Fibroblast of villous mesenchyme (primary cell): ENCODE data around the gene EIF1B. TPM values are rescaled to one million over a fixed set of nuclear protein-coding genes. Genes with fewer than 3 reads are reported as not detected.
A peak's percentile ranks its signal among the peaks of the same experiment; 100 is the strongest.

Experiments used
- DNase-seq: peaks from one replicate; pipeline ENCODE4 v3.0.0-alpha.2; 2010; ENCODE audit warnings: low read depth
- H3K4me3 ChIP-seq: 2 replicates; pipeline ENCODE4 v1.5.1; 2011; ENCODE audit warnings: low read depth, mild to moderate bottlenecking, low read length
- total RNA-seq: library from RNA; depleted of rRNA; stranded (reverse); fragments of >200 nt; gene quantifications from 2 replicates; pipeline ENCODE4 v1.2.3, GENCODE V29; 2012
- TF ChIP-seq, protein P1 (sequence below): IDR thresholded peaks from 2 replicates; pipeline ENCODE4 v1.5.1; 2012; ENCODE audit warnings: low read depth, mild to moderate bottlenecking, low read length; ENCODE audit not compliant: insufficient read depth

Gene EIF1B
- total RNA-seq, 1 donor: 19.0 TPM

DNA sequence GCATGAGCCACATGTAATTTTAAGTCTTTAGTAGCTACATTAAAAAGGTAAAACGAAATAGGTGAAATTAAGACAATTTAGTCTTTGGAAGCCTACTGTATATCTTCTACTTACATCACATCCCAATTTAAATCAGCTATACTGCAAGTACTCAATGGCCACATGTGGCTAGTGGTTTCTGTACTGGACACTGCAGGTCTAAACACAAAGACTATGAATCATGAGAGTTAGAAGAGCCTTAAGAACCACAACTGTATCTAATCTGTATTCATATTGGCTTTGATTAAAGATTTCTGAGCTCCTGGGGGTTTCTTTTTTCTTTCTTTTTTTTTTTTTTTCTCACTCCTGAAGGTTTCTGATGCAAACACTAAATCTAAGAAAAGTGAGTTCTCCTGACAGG lies 2.3 kb upstream of the EIF1B start:
- H3K4me3 ChIP-seq: no peak overlapping the region
- DNase-seq: no peak
- TF ChIP-seq, protein P1, sequence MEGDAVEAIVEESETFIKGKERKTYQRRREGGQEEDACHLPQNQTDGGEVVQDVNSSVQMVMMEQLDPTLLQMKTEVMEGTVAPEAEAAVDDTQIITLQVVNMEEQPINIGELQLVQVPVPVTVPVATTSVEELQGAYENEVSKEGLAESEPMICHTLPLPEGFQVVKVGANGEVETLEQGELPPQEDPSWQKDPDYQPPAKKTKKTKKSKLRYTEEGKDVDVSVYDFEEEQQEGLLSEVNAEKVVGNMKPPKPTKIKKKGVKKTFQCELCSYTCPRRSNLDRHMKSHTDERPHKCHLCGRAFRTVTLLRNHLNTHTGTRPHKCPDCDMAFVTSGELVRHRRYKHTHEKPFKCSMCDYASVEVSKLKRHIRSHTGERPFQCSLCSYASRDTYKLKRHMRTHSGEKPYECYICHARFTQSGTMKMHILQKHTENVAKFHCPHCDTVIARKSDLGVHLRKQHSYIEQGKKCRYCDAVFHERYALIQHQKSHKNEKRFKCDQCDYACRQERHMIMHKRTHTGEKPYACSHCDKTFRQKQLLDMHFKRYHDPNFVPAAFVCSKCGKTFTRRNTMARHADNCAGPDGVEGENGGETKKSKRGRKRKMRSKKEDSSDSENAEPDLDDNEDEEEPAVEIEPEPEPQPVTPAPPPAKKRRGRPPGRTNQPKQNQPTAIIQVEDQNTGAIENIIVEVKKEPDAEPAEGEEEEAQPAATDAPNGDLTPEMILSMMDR: no peak

DNA sequence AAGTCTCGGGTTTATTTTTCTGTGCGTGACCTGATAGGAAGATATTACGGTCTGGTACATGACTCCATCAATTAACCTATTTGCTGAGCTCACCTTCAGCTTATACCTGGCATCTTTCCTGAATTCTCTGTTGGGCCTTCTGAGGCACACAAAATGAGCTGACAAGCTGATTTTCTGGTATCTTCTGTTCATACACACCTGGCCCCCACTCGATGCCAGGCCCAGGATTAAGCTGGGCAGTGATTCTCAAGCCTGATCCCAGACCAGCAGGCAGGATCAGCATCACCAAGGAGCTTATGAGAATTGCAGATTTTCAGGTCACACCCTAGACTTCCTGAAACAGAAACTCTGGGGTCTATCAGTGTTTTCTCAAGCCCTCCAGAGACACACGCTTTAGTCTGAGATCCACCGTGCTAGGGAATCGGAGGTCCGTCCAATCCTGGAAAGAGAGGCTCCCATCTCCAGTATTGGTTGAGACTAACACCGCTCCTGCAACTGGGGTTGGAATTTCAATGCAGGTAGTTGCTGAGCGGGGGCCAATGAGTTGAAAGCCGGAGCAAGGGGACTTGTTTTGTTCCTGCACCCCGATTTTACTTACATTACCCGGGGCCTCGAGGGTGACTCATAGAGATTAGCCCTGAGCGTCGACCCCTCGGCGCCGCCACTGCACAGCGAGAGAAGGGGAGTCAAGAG lies 636 bp upstream of the EIF1B start:
- no peak for DNase-seq
- H3K4me3 ChIP-seq: peak overlapping the region; percentile 63
- TF ChIP-seq, protein P1: no peak

DNA sequence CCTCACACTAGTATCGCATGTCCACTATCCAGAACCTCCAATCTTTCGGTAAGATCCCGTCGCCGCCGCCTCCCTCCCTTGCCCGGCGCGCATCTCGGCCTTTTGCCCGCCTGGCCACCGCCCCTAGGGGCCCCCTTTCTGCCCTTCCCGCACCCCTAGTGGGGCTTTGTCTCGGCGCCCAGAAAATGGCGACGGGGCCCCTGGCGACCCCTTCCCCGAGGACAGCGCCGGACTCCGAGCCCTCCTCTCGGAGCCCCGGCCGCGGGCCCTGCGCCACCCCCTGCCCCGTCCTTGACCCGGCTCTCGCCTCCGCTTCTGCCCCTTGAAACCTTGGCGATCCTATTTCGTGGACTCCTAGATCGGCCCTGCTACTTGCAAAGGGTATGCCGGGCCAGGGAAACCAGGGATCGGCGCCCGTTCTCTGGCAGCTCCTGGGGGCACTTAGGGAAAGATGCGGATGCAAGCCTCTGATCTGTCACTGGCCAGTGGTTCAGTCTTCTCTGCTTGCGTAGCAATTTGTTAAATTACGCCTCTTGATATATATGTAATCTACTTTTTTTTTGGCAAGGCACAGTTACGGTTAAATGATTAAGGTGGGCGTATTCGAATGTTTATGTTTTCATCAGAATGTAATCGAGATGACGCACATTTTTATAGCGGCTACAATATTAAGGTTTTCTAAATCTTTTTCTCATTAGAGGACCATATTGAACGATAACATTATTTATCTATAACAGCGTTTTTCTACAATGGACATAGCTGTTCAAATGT lies 603 bp downstream of the EIF1B start:
- TF ChIP-seq, protein P1: no peak
- DNase-seq: peak; percentile 58
- H3K4me3 ChIP-seq: peak overlapping the region; percentile 85

DNA sequence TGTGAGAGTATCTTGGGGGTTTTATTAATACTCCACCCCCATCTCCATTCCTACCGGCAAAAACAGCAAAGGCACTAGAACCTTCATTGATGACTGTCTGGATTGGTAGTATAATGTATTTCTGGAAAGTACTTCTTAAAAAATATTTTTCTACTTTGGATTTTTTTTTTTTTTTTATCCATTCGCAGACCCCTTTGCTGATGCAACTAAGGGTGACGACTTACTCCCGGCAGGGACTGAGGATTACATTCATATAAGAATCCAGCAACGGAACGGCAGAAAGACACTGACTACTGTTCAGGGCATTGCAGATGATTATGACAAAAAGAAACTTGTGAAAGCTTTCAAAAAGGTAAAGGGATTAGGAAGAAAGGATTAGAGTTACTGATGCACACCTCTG lies 1.2 kb downstream of the EIF1B start:
- DNase-seq: peak; percentile 61
- TF ChIP-seq, protein P1: no peak
- peak overlapping the region; percentile 85 for H3K4me3 ChIP-seq

DNA sequence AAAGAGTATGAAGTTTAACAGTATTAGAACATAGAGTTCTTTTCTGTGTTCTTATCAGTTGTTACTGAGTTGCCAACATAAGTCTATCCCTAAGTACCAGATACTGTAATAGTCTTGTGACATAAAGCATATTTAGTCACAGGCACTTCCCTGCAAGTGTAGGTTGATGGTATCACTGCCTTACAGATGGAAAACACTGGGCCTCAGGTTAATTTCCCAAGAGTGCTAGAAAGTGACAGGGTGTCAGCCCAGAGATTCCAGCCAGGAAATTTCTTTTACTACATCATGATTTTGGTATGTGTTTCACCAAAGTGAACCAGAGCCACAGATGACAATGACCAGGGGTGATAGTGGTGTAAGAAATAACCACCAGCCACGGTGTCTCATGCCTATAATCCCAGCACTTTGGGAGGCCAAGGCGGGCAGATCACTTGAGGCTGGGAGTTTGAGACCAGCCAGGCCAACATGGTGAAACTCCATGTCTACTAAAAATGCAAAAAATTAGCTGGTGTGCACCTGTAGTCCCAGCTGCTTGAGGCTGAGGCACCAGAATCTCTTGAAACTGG lies 3.2 kb downstream of the EIF1B start:
- no peak overlapping the region for H3K4me3 ChIP-seq
- peak; percentile 48 for DNase-seq
- TF ChIP-seq, protein P1: no peak

DNA sequence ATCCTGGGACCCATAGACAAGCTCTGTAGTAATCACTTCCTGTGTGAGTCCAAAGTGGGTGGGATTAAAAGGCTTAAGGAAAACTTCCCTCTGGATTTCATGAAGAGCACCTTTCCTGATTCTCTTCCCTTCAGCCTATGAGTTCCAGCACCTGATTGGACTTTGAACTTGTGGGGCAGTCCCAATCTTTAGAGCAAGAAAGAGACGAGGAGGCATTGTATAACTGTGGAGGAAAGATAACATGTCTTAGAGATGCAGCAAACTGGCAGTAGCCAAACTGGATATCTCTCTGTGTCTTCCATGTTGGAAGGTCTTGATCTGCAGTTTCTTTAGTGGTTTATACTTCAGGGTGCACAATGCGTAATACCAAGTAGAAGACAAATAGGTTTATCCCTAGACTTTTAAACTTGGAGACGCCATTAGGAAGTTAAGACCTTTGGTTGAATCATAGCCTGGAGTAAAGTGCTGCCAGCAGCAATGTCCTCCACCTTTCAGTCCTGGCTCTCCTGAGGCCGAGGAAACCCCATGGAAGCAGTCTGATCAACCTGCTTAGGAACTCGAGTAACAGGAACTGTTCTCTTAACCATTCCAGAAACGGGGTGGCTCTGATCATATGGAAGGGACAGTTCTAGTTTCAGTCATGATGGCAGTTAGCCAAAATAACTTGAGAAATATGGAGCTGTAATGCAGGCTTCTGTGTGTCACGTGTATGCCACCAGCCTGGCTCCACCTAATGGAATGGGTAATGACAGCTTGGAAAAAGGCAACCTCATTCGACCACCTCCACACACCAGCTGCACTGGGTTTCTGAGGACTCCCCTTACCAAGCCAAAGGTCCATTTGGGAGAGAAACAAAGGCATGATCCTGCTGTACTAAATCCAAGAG lies 4.7 kb downstream of the EIF1B start:
- TF ChIP-seq, protein P1: no peak
- H3K4me3 ChIP-seq: no peak overlapping the region
- no peak for DNase-seq
